SJCRH30 (cell line): ENCODE data around the gene KLHL8. TPM values are rescaled to one million over a fixed set of nuclear protein-coding genes. Genes with fewer than 3 reads are reported as not detected.
"Not testable (repeated sequence)": the region's sequence is repeated elsewhere in the genome, so short reads cannot be mapped to it uniquely, and the experiment has no call there.

Experiments used
- DNase-seq, 2 experiments: peaks; one replicate each; pipeline ENCODE4 v3.0.0-alpha.2; 2015 to 2020
- H3K27ac ChIP-seq: fragments of 250-450 bp; sonication (Bioruptor Pico); 2 replicates; pipeline ENCODE4 v1.5.1; 2020; ENCODE audit warnings: mild to moderate bottlenecking, moderate library complexity
- H3K27me3 ChIP-seq: fragments of 250-450 bp; sonication (Bioruptor Pico); 2 replicates; pipeline ENCODE4 v1.5.1; 2020; ENCODE audit warnings: mild to moderate bottlenecking, moderate library complexity
- H3K36me3 ChIP-seq: fragments of 250-450 bp; sonication (Bioruptor Pico); 2 replicates; pipeline ENCODE4 v1.5.1; 2020; ENCODE audit warnings: mild to moderate bottlenecking, moderate library complexity
- H3K4me1 ChIP-seq: fragments of 250-450 bp; sonication (Bioruptor Pico); 2 replicates; pipeline ENCODE4 v1.5.1; 2020; ENCODE audit warnings: mild to moderate bottlenecking, moderate library complexity
- H3K4me3 ChIP-seq: fragments of 250-450 bp; sonication (Bioruptor Pico); 2 replicates; pipeline ENCODE4 v1.5.1; 2020; ENCODE audit warnings: mild to moderate bottlenecking, moderate library complexity
- H3K9me3 ChIP-seq: fragments of 250-450 bp; sonication (Bioruptor Pico); replicated peaks from 2 replicates; pipeline ENCODE4 v1.5.1; 2020; ENCODE audit warnings: mild to moderate bottlenecking, moderate library complexity
- total RNA-seq: library from RNA; depleted of rRNA; stranded (reverse); fragments of >200 nt; shearing (Covaris generic); gene quantifications from 2 replicates; pipeline ENCODE4 v1.2.3, GENCODE V29; 2014

The KLHL8 gene
- total RNA-seq, 1 experiment from 2014 or later, result 19.4 TPM

- H3K36me3 ChIP-seq, result no peaks in the 10 kb centered on the region
- no peaks in the 10 kb centered on the region for H3K4me1 ChIP-seq
- no peaks in the 10 kb centered on the region for H3K27me3 ChIP-seq
- H3K27ac ChIP-seq, result no peak overlapping the region
- H3K9me3 ChIP-seq, result no peaks in the 10 kb centered on the region; the same call in 1 of the 2 replicates
- DNase-seq, result no peak
- no peak overlapping the region for H3K4me3 ChIP-seq
These were observed 19.4 kb upstream of the KLHL8 start for GRCh38 chr4:87239821-87240220.

GRCh38 chr4:87239194-87239593 lies 18.8 kb upstream of the KLHL8 start:
- no peak for DNase-seq
- no peak overlapping the region for H3K27ac ChIP-seq
- H3K9me3 ChIP-seq, result no peaks in the 10 kb centered on the region; the same call in 1 of the 2 replicates
- no peaks in the 10 kb centered on the region for H3K4me1 ChIP-seq
- H3K4me3 ChIP-seq, result no peak overlapping the region
- no peaks in the 10 kb centered on the region for H3K27me3 ChIP-seq
- H3K36me3 ChIP-seq, result no peaks in the 10 kb centered on the region

GRCh38 chr4:87236861-87237260 lies 16.4 kb upstream of the KLHL8 start:
- DNase-seq, result peak; percentile 34 to 66
- Histone ChIP-seq H3K4me3 (no peak overlapping the region), H3K4me1 (no peaks in the 10 kb centered on the region), H3K27me3 (no peaks in the 10 kb centered on the region), H3K9me3 (no peaks in the 10 kb centered on the region), H3K36me3 (no peaks in the 10 kb centered on the region), H3K27ac (no peak overlapping the region)

- DNase-seq, result no peak
- H3K9me3 ChIP-seq, result no peaks in the 10 kb centered on the region
These were observed 14.7 kb upstream of the KLHL8 start for GRCh38 chr4:87235020-87235671.

GRCh38 chr4:87232216-87232615 lies 11.8 kb upstream of the KLHL8 start:
- Histone ChIP-seq H3K4me1 (no peaks in the 10 kb centered on the region), H3K9me3 (no peaks in the 10 kb centered on the region), H3K36me3 (no peaks in the 10 kb centered on the region), H3K4me3 (no peak overlapping the region), H3K27ac (no peak overlapping the region), H3K27me3 (no peaks in the 10 kb centered on the region)
- no peak for DNase-seq

More at GRCh38 chr4:87235020-87235671, 14.7 kb upstream of the KLHL8 start:
- no peaks in the 10 kb centered on the region for H3K36me3 ChIP-seq
- H3K4me1 ChIP-seq, result no peaks in the 10 kb centered on the region
- peak overlapping the region; percentile 51 for H3K4me3 ChIP-seq
- H3K27ac ChIP-seq, result no peak overlapping the region
- H3K27me3 ChIP-seq, result no peaks in the 10 kb centered on the region

- Histone ChIP-seq H3K27ac (no peak overlapping the region), H3K4me1 (no peaks in the 10 kb centered on the region), H3K36me3 (no peaks in the 10 kb centered on the region), H3K9me3 (no peaks in the 10 kb centered on the region), H3K4me3 (no peak overlapping the region), H3K27me3 (no peaks in the 10 kb centered on the region)
- DNase-seq, result no peak
These were observed 10.4 kb upstream of the KLHL8 start for GRCh38 chr4:87230806-87231205.

- Histone ChIP-seq H3K4me1 (no peaks in the 10 kb centered on the region), H3K27me3 (no peaks in the 10 kb centered on the region), H3K4me3 (no peak overlapping the region), H3K27ac (no peak overlapping the region), H3K36me3 (no peaks in the 10 kb centered on the region), H3K9me3 (no peaks in the 10 kb centered on the region)
- no peak for DNase-seq
These were observed 9.6 kb upstream of the KLHL8 start for GRCh38 chr4:87229979-87230378.

GRCh38 chr4:87228262-87228860 lies 7.9 kb upstream of the KLHL8 start:
- no peak for DNase-seq
- H3K36me3 ChIP-seq, result no peaks in the 10 kb centered on the region

GRCh38 chr4:87227751-87228151 lies 7.3 kb upstream of the KLHL8 start:
- H3K4me3 ChIP-seq, result no peak overlapping the region
- no peak overlapping the region for H3K27ac ChIP-seq
- no peaks in the 10 kb centered on the region for H3K27me3 ChIP-seq
- H3K9me3 ChIP-seq, result no peaks in the 10 kb centered on the region
- no peak for DNase-seq
- no peaks in the 10 kb centered on the region for H3K4me1 ChIP-seq
- H3K36me3 ChIP-seq, result no peaks in the 10 kb centered on the region

More at GRCh38 chr4:87228262-87228860, 7.9 kb upstream of the KLHL8 start:
- Histone ChIP-seq H3K4me3 (no peak overlapping the region), H3K27me3 (no peaks in the 10 kb centered on the region), H3K27ac (no peak overlapping the region), H3K9me3 (no peaks in the 10 kb centered on the region), H3K4me1 (no peaks in the 10 kb centered on the region)

- no peak overlapping the region for H3K4me3 ChIP-seq
- no peaks in the 10 kb centered on the region for H3K4me1 ChIP-seq
- no peak for DNase-seq
- H3K27ac ChIP-seq, result no peak overlapping the region
- H3K9me3 ChIP-seq, result no peaks in the 10 kb centered on the region
- H3K27me3 ChIP-seq, result no peaks in the 10 kb centered on the region
- no peaks in the 10 kb centered on the region for H3K36me3 ChIP-seq
These were observed 5.5 kb upstream of the KLHL8 start for GRCh38 chr4:87225936-87226335.

- H3K27me3 ChIP-seq, result no peaks in the 10 kb centered on the region
- DNase-seq, result peak; percentile 35 to 53
- no peaks in the 10 kb centered on the region for H3K4me1 ChIP-seq
- H3K36me3 ChIP-seq, result no peaks in the 10 kb centered on the region
- no peak overlapping the region for H3K4me3 ChIP-seq
- no peaks in the 10 kb centered on the region for H3K9me3 ChIP-seq
- H3K27ac ChIP-seq, result no peak overlapping the region
These were observed 3.9 kb upstream of the KLHL8 start for GRCh38 chr4:87224141-87224923.

GRCh38 chr4:87219632-87220093 lies 755 bp downstream of the KLHL8 start:
- Histone ChIP-seq H3K36me3 (no peaks in the 10 kb centered on the region), H3K27ac (peak overlapping the region; percentile 83), H3K4me1 (no peaks in the 10 kb centered on the region), H3K9me3 (no peaks in the 10 kb centered on the region), H3K27me3 (no peaks in the 10 kb centered on the region), H3K4me3 (peak overlapping the region; percentile 93)
- DNase-seq, result peak; percentile 47 to 62

GRCh38 chr4:87217235-87217763 lies 3.1 kb downstream of the KLHL8 start:
- H3K4me3 ChIP-seq, H3K36me3 ChIP-seq, H3K9me3 ChIP-seq, H3K27ac ChIP-seq, H3K27me3 ChIP-seq, H3K4me1 ChIP-seq, DNase-seq: not testable (repeated sequence)

GRCh38 chr4:87216469-87216868 lies 3.9 kb downstream of the KLHL8 start:
- no peak for DNase-seq
- Histone ChIP-seq H3K27ac (no peak overlapping the region), H3K4me1 (no peaks in the 10 kb centered on the region), H3K36me3 (no peaks in the 10 kb centered on the region), H3K4me3 (no peak overlapping the region), H3K9me3 (no peaks in the 10 kb centered on the region), H3K27me3 (no peaks in the 10 kb centered on the region)
